ENCODE results near the gene SVOPL.

- TF ChIP-seq CTCF (IDR thresholded peaks at IDR 0.05; ENCODE audit: poor library complexity), result no peak
- no peak for TF ChIP-seq EZH2 (IDR thresholded peaks at IDR 0.05; ENCODE audit: borderline replicate concordance)
- no peak for TF ChIP-seq EZH2phosphoT487 (IDR thresholded peaks at IDR 0.05; ENCODE audit: low read depth, severe bottlenecking, unreplicated experiment)
These were observed 43.2 kb downstream of the SVOPL start for GRCh38 chr7:138657854-138658386.

Data from hepatocyte (in vitro differentiated cells).